ENCODE data around the gene ZFR2. TPM values are rescaled to one million over a fixed set of nuclear protein-coding genes. Genes with fewer than 3 reads are reported as not detected.

The ZFR2 gene
- total RNA-seq, 3 donors from 2014 or later = 0.66 TPM; not detected in 2

DNA sequence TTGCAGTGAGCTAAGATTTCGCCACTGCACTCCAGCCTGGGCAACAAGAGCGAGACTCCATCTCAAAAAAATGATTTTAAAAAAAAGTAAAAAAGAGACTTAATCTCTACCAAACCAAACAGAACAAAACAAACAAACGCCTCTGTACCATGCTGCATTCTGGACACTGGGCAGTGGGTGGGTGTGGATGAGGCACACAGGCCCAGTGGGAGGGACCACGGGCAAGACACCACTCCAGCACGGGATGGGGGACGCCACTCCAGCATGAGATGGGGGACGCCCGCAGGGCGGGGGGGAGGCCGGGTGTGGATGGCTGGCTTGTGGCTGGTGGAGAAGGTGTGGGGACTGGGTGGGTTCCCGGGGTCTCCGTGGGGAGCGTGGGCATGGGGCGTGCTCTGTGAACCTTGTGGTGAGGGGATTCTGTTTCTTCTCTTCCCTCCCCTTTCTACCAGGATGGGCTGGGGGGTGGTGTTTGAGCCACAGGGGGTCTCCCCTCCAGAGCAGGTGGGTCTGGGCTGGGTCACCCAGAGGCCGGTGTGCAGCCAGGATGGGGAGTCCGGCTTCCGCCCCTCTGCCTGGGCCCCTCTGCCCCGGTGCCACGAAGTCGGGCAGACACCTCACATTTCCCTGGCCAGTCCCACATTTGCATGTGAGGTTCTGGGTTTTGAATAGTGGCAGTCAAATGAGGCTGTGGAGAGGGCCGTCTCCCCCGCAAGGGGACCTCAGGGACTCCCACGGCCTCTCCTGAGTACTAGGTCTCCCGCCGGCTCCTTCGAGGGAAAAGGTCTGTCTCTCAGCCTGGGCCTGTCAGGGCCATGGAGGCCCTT, 58.7 kb downstream of the ZFR2 start:
- Histone ChIP-seq H3K4me3 (no peak overlapping the region), H3K36me3 (ENCODE audit: low read depth) (no peaks in the 10 kb centered on the region), H3K4me1 (ENCODE audit: low read depth) (no peaks in the 10 kb centered on the region), H3K9me3 (no peaks in the 10 kb centered on the region)
- no peak for DNase-seq
- TF ChIP-seq, protein P1, sequence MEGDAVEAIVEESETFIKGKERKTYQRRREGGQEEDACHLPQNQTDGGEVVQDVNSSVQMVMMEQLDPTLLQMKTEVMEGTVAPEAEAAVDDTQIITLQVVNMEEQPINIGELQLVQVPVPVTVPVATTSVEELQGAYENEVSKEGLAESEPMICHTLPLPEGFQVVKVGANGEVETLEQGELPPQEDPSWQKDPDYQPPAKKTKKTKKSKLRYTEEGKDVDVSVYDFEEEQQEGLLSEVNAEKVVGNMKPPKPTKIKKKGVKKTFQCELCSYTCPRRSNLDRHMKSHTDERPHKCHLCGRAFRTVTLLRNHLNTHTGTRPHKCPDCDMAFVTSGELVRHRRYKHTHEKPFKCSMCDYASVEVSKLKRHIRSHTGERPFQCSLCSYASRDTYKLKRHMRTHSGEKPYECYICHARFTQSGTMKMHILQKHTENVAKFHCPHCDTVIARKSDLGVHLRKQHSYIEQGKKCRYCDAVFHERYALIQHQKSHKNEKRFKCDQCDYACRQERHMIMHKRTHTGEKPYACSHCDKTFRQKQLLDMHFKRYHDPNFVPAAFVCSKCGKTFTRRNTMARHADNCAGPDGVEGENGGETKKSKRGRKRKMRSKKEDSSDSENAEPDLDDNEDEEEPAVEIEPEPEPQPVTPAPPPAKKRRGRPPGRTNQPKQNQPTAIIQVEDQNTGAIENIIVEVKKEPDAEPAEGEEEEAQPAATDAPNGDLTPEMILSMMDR (IDR thresholded peaks at IDR 0.05) = no peak
- intact Hi-C loops (cut with DNase I, micrococcal nuclease) = no loop called here
- peak; percentile 34 for ATAC-seq

DNA sequence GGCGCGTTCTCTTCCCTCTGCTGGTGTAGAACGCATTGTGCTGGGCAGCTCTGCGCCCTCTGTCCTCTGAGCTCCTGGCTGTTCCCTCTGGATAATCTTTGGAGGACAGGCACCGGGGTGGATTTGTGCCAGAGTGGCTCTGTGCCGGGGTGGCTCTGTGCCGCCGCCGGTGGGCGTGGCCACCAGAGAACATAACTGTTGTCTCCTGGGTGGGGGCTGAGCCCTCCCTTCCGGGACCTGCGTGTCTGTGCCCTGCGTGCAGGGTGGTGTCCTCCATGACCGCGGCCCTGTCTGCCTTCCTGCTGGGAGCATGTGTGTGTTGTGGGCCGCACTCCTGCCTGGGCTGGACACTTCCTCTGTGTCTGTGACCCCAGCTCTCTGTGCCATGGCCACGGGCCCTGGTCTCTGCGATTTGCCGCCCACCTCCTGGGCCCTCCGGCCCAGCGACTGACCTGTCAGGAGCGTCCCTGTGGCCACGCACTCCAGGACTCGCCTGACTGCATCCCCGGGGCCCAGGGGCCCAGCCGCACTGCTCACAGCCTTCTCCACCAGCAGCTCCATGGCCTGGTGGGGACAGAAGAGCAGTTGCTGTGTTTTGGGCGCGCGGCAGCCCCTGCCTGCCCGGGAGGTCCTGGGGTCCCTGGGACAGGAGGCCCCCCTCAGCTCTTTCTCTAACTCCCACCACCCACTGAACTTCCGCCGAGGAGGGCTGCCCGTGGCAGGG, 60.3 kb downstream of the ZFR2 start:
- intact Hi-C loops (cut with DNase I, micrococcal nuclease) = no loop called here
- no peak for ATAC-seq
- peak in 1 of 3 donors; percentile 50 for DNase-seq

DNA sequence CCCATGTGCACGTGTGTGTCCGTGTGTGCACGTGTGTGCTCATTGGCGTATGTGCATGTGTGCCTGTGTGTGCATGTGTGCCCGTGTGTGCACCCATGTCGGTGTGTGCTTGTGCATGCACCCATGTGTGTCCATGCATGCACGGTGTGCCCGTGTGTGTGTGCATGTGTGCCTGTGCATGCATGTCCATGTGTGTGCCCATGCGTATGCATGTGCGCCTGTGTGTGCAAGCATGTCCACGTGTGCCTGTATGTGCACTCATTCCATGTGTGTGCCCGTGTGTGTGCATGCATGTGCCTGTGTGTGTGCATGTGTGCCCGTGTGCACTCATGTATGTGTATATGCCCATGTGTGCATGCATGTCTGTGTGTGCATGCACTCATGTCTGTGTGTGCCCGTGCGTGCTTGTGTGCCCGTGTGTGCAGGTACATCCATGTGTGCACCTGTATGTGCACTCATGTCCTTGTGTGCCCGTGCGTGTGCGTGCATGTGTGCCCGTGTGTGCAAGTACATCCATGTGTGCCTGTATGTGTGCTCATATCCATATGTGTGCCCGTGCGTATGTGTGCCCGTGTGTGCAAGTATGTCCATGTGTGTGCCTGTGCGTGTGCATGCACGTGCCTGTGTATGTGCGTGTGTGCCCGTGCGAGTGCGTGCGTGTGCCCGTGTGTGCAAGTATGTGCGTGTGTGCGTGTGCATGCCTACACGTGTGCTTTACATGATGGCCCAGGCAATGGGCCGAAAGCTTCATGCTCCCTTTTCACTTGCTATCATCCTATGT, 61.1 kb downstream of the ZFR2 start:
- ATAC-seq (no peak), DNase-seq (no peak)
- intact Hi-C loops (cut with DNase I, micrococcal nuclease) = no loop called here
- TF ChIP-seq, protein P1 (IDR thresholded peaks at IDR 0.05) = no peak
- H3K4me1 ChIP-seq (ENCODE audit: low read depth) = no peaks in the 10 kb centered on the region
- H3K4me3 ChIP-seq = no peak overlapping the region
- no peaks in the 10 kb centered on the region for H3K36me3 ChIP-seq (ENCODE audit: low read depth)
- no peaks in the 10 kb centered on the region for H3K9me3 ChIP-seq

More for the DNA sequence above, 60.3 kb downstream of the ZFR2 start:
- H3K4me3 ChIP-seq = no peak overlapping the region
- no peaks in the 10 kb centered on the region for H3K36me3 ChIP-seq (ENCODE audit: low read depth)
- H3K9me3 ChIP-seq = no peaks in the 10 kb centered on the region
- H3K4me1 ChIP-seq (ENCODE audit: low read depth) = no peaks in the 10 kb centered on the region
- TF ChIP-seq, protein P1 (IDR thresholded peaks at IDR 0.05) = no peak

DNA sequence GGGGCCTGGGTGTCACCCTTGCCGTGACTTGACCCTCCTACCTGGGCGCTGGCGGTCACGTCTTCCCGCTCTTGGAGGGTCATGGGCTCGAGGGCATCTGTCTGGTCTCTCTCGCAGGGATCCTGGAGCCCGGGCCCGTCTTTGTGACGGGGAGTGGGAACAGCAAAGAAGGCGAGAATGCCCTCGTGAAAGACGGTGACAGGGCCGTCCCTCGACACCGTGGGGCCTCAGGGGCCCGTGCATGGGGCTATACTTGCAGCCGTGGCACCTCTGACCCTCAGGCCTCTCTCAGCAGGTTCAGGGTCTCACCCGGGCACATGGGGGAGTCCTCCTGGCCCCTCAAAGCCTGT, 61.7 kb downstream of the ZFR2 start:
- H3K4me1 ChIP-seq (ENCODE audit: low read depth) = no peaks in the 10 kb centered on the region
- intact Hi-C loops (cut with DNase I, micrococcal nuclease) = no loop called here
- TF ChIP-seq, protein P1 (IDR thresholded peaks at IDR 0.05) = no peak
- no peak for ATAC-seq
- DNase-seq = peak in 1 of 3 donors; percentile 45
- H3K36me3 ChIP-seq (ENCODE audit: low read depth) = no peaks in the 10 kb centered on the region
- H3K9me3 ChIP-seq = no peaks in the 10 kb centered on the region
- H3K4me3 ChIP-seq = no peak overlapping the region

DNA sequence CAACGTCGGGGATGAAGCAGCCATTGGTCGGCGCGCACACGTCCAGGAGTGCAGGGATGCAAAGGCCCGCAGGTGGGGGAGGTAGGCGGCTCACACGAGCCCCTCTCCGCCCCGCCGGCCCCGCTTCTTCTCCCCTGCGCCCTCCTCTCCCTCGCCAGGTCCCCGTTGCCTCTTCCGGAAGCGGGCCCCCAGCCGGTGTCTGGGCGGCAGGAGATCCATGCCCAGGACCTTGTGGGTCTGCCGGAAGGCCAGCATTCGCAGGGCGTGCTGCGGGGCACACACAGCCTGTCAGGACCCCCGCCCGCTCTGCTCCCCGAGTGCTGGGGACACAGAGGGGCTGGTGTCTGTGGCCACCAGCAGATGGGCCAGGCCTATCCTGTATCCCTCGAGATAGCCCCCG, 63.0 kb downstream of the ZFR2 start:
- no peak overlapping the region for H3K4me3 ChIP-seq
- ATAC-seq (no peak), DNase-seq (no peak)
- TF ChIP-seq, protein P1 (IDR thresholded peaks at IDR 0.05) = no peak
- H3K36me3 ChIP-seq (ENCODE audit: low read depth) = no peaks in the 10 kb centered on the region
- H3K4me1 ChIP-seq (ENCODE audit: low read depth) = no peaks in the 10 kb centered on the region
- intact Hi-C loops (cut with DNase I, micrococcal nuclease) = no loop called here
- H3K9me3 ChIP-seq = no peaks in the 10 kb centered on the region
